HepG2 (cell line): ENCODE measurements around the gene AGXT. TPM values are rescaled to one million over a fixed set of nuclear protein-coding genes. Genes with fewer than 3 reads are reported as not detected.
A peak's percentile ranks its signal among the peaks of the same experiment; 100 is the strongest.

Experiments
- ATAD3A ChIP-seq: sonication (generic); formaldehyde crosslinking; IDR thresholded peaks from 2 replicates; pipeline ENCODE4 v1.4.0; 2020; ENCODE audit warnings: missing genetic modification reagents
- CENPT ChIP-seq: sonication (generic); formaldehyde crosslinking; IDR thresholded peaks from 2 replicates; pipeline ENCODE4 v1.8.0; 2022; ENCODE audit warnings: low read depth, mild to moderate bottlenecking, moderate library complexity, missing genetic modification reagents
- ERF ChIP-seq: IDR thresholded peaks from 2 replicates; pipeline ENCODE4 v1.6.1; 2018; ENCODE audit warnings: missing biosample characterization, missing genetic modification reagents
- FOXM1 ChIP-seq: sonication (generic); formaldehyde crosslinking; IDR thresholded peaks from 2 replicates; pipeline ENCODE4 v1.5.0; 2020; ENCODE audit warnings: missing genetic modification reagents
- HNRNPL ChIP-seq: fragments of 200-400 bp; formaldehyde crosslinking; IDR thresholded peaks from 2 replicates; pipeline ENCODE4 v1.6.1; 2017; ENCODE audit warnings: mild to moderate bottlenecking, low read depth, low read length
- IKZF4 ChIP-seq: sonication (generic); formaldehyde crosslinking; IDR thresholded peaks from 2 replicates; pipeline ENCODE4 v1.5.1; 2020; ENCODE audit warnings: borderline replicate concordance, mild to moderate bottlenecking, low read depth, missing genetic modification reagents; ENCODE audit errors: not compliant biosample characterization
- KDM6A ChIP-seq: IDR thresholded peaks from 2 replicates; pipeline ENCODE4 v1.6.1; 2016; ENCODE audit warnings: low read depth
- KLF16 ChIP-seq, 2 experiments: sonication (generic) in 1 of 2; formaldehyde crosslinking in 1 of 2; IDR thresholded peaks; 2 replicates each; pipeline versions ENCODE4 v1.6.1 to v1.8.0; 2016 to 2023; ENCODE audit warnings: missing genetic modification reagents in 2 of 2, missing compliant biosample characterization in 1 of 2
- LCORL ChIP-seq, 2 experiments: fragments of 450-650 bp in 1 of 2; sonication (generic) in 1 of 2; formaldehyde crosslinking in 1 of 2; IDR thresholded peaks; 2 replicates each; pipeline versions ENCODE4 v1.5.0 to v1.6.1; 2017 to 2020; ENCODE audit warnings: antibody characterized with exemption in 1 of 2, missing genetic modification reagents in 1 of 2
- MAZ ChIP-seq, 2 experiments: sonication (generic) in 1 of 2; formaldehyde crosslinking in 1 of 2; IDR thresholded peaks; 2 replicates each; pipeline versions ENCODE4 v1.5.0 to v1.6.1; 2012 to 2020; ENCODE audit warnings: low read depth in 2 of 2, mild to moderate bottlenecking in 2 of 2, borderline replicate concordance in 1 of 2, improper control_type of control experiment in 1 of 2, low read length in 1 of 2, missing genetic modification reagents in 1 of 2, moderate library complexity in 1 of 2
- RBM39 ChIP-seq: fragments of 200-400 bp; formaldehyde crosslinking; IDR thresholded peaks from one replicate; pipeline ENCODE4 v1.6.1; 2018; ENCODE audit warnings: antibody characterized with exemption, mild to moderate bottlenecking, low read depth, low read length; ENCODE audit not compliant: poor library complexity, severe bottlenecking
- ZBTB43 ChIP-seq: sonication (generic); formaldehyde crosslinking; conservative IDR thresholded peaks from 2 replicates; pipeline ENCODE4 v1.4.0; 2020; ENCODE audit warnings: missing genetic modification reagents
- ZC3H13 ChIP-seq: sonication (generic); formaldehyde crosslinking; IDR thresholded peaks from 2 replicates; pipeline ENCODE4 v1.8.1; 2023; ENCODE audit warnings: mild to moderate bottlenecking, missing genetic modification reagents, moderate library complexity
- ZNF607 ChIP-seq: sonication (generic); formaldehyde crosslinking; IDR thresholded peaks from 2 replicates; pipeline ENCODE4 v1.5.1; 2020; ENCODE audit warnings: missing genetic modification reagents, mild to moderate bottlenecking, borderline replicate concordance
- ZNF746 ChIP-seq: sonication (generic); formaldehyde crosslinking; IDR thresholded peaks from 2 replicates; pipeline ENCODE4 v1.8.0; 2022; ENCODE audit warnings: mild to moderate bottlenecking, missing genetic modification reagents
- ZSCAN20 ChIP-seq: sonication (generic); formaldehyde crosslinking; IDR thresholded peaks from 2 replicates; pipeline ENCODE4 v1.4.0; 2020; ENCODE audit warnings: missing genetic modification reagents, mild to moderate bottlenecking, borderline replicate concordance
- polyA plus RNA-seq, 8 experiments: library from polyadenylated mRNA; depleted of rRNA in 3 of 8; stranded (reverse) in 7 of 8; unstranded in 1 of 8; fragments of >200 nt; fragmentation: Illumina TruSeq in 4 of 8; extraction: Trizol in 4 of 8; gene quantifications; 2 replicates each; pipeline versions ENCODE4 v1.2.1 to v1.2.3, GENCODE V29; 2011 to 2016; ENCODE audit warnings: low read depth in 4 of 8, missing spikeins in 1 of 8, mixed read lengths in 1 of 8; ENCODE audit not compliant: insufficient read depth in 1 of 8
- total RNA-seq, 5 experiments: library from RNA; depleted of rRNA; stranded (reverse); fragments of >200 nt; fragmentation: Illumina TruSeq; extraction: Trizol; gene quantifications; 2 replicates each; pipeline ENCODE4 v1.2.3, GENCODE V29; 2016; ENCODE audit warnings: low read depth in 1 of 5
- TF ChIP-seq, protein P1 (sequence below): sonication (generic); formaldehyde crosslinking; IDR thresholded peaks from 2 replicates; pipeline ENCODE4 v1.4.0; 2020; ENCODE audit warnings: missing genetic modification reagents, borderline replicate concordance
- TF ChIP-seq, protein P2 (sequence below): sonication (generic); formaldehyde crosslinking; IDR thresholded peaks from 2 replicates; pipeline ENCODE4 v1.4.0; 2020; ENCODE audit warnings: missing genetic modification reagents, low read depth, mild to moderate bottlenecking, borderline replicate concordance
- TF ChIP-seq, protein P3 (sequence below): sonication (generic); formaldehyde crosslinking; IDR thresholded peaks from 2 replicates; pipeline ENCODE4 v1.5.0; 2020; ENCODE audit warnings: missing genetic modification reagents, mild to moderate bottlenecking, borderline replicate concordance

AGXT gene
- total and polyA plus RNA-seq, 2 of the 13 experiments (the other 11 are each of a cell fraction or from before 2014, with no cell fraction given), result 41.9 to 96.1 TPM

GRCh38 chr2:240868286-240869108, at the start of gene AGXT (continued):
- TF ChIP-seq ZBTB43 (CRISPR knock-in tag) (0 out of 2 replicates have a peak, but pooled peaks have one; percentile 77), ATAD3A (no peak), CENPT (no peak), RBM39 (no peak), LCORL (IDR thresholded peaks at IDR 0.05) (no peak), LCORL (CRISPR knock-in tag; IDR thresholded peaks at IDR 0.05) (peak; percentile 89), ZSCAN20 (CRISPR knock-in tag) (peak; percentile 79), ERF (peak; percentile 75), KDM6A (CRISPR knock-in tag) (0 out of 2 replicates have a peak, but pooled peaks have one; percentile 12), HNRNPL (peak; percentile 65; the same call in 1 of the 2 replicates), ZNF746 (CRISPR knock-in tag) (peak; percentile 89), MAZ (IDR thresholded peaks at IDR 0.05; ENCODE audit: borderline replicate concordance, low read depth, low read length) (0 out of 2 replicates have a peak, but pooled peaks have one; percentile 12), MAZ (CRISPR knock-in tag; IDR thresholded peaks at IDR 0.05; ENCODE audit: low read depth) (peak; percentile 59; the same call in 1 of the 2 replicates), IKZF4 (CRISPR knock-in tag) (peak; percentile 42), KLF16 (CRISPR knock-in tag; IDR thresholded peaks at IDR 0.05) (0 out of 4 replicates have a peak, but pooled peaks of 1 of the 2 experiments have one; percentile 25), FOXM1 (no peak), ZC3H13 (CRISPR knock-in tag) (peak; percentile 85), ZNF607 (CRISPR knock-in tag) (peak; percentile 98)
- TF ChIP-seq, protein P1, sequence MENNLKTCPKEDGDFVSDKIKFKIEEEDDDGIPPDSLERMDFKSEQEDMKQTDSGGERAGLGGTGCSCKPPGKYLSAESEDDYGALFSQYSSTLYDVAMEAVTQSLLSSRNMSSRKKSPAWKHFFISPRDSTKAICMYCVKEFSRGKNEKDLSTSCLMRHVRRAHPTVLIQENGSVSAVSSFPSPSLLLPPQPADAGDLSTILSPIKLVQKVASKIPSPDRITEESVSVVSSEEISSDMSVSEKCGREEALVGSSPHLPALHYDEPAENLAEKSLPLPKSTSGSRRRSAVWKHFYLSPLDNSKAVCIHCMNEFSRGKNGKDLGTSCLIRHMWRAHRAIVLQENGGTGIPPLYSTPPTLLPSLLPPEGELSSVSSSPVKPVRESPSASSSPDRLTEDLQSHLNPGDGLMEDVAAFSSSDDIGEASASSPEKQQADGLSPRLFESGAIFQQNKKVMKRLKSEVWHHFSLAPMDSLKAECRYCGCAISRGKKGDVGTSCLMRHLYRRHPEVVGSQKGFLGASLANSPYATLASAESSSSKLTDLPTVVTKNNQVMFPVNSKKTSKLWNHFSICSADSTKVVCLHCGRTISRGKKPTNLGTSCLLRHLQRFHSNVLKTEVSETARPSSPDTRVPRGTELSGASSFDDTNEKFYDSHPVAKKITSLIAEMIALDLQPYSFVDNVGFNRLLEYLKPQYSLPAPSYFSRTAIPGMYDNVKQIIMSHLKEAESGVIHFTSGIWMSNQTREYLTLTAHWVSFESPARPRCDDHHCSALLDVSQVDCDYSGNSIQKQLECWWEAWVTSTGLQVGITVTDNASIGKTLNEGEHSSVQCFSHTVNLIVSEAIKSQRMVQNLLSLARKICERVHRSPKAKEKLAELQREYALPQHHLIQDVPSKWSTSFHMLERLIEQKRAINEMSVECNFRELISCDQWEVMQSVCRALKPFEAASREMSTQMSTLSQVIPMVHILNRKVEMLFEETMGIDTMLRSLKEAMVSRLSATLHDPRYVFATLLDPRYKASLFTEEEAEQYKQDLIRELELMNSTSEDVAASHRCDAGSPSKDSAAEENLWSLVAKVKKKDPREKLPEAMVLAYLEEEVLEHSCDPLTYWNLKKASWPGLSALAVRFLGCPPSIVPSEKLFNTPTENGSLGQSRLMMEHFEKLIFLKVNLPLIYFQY (CRISPR knock-in tag), result peak; percentile 50
- TF ChIP-seq, protein P2, sequence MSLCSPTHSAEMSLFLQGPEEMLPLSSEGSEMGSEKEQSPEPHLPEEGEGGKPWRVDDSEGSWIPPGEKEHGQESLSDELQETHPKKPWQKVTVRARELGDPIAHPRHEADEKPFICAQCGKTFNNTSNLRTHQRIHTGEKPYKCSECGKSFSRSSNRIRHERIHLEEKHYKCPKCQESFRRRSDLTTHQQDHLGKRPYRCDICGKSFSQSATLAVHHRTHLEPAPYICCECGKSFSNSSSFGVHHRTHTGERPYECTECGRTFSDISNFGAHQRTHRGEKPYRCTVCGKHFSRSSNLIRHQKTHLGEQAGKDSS (CRISPR knock-in tag), result peak; percentile 88; the same call in 1 of the 2 replicates
- TF ChIP-seq, protein P3, sequence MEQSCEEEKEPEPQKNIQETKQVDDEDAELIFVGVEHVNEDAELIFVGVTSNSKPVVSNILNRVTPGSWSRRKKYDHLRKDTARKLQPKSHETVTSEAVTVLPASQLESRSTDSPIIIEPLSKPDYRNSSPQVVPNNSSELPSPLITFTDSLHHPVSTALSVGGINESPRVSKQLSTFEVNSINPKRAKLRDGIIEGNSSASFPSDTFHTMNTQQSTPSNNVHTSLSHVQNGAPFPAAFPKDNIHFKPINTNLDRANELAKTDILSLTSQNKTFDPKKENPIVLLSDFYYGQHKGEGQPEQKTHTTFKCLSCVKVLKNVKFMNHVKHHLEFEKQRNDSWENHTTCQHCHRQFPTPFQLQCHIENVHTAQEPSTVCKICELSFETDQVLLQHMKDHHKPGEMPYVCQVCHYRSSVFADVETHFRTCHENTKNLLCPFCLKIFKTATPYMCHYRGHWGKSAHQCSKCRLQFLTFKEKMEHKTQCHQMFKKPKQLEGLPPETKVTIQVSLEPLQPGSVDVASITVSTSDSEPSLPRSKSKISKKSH (CRISPR knock-in tag), result peak; percentile 85; the same call in 1 of the 2 replicates
